GM12878 (cell line): ENCODE data around the gene CCDC57. TPM values are rescaled to one million over a fixed set of nuclear protein-coding genes. Genes with fewer than 3 reads are reported as not detected.

Experiments
- ATAC-seq: fragments of 200-7000 bp; cut with Tn5 transposase; 3 replicates; pipeline ENCODE4 v1.9.1; 2020; ENCODE audit warnings: mild to moderate bottlenecking, moderate library complexity
- BruUV-seq: library from RNA; stranded (reverse); fragments of 400-500 nt; replicated peaks from 2 replicates; lab custom pipeline; 2021; lab: Mats Ljungman, UMichigan
- CTCF ChIA-PET: fragments of 300-600 bp; sonication (Branson Sonifier 250); formaldehyde crosslinking; extraction: SDS; loops from one replicate; lab custom pipeline; 2021; ENCODE audit warnings: inconsistent platforms; lab: Yijun Ruan, JAX
- POLR2A ChIA-PET: fragments of 350-600 bp; formaldehyde crosslinking; extraction: SDS; loops from one replicate; lab custom pipeline; 2021; ENCODE audit warnings: inconsistent platforms; lab: Charles Lee
- RAD21 ChIA-PET: fragments of 300-600 bp; sonication (Branson Sonifier 250); formaldehyde crosslinking; loops from one replicate; lab custom pipeline; 2023; ENCODE audit warnings: antibody characterized with exemption; ENCODE audit not compliant: unreplicated experiment; lab: Charles Lee
- SMC1A ChIA-PET: fragments of 300-600 bp; sonication (Branson Sonifier 250); formaldehyde crosslinking; loops from one replicate; lab custom pipeline; 2023; ENCODE audit not compliant: unreplicated experiment, uncharacterized antibody; lab: Charles Lee
- DNase-seq: peaks from one replicate; pipeline ENCODE4 v3.0.0-alpha.2; 2011; ENCODE audit warnings: low read depth, low spot score
- FAIRE-seq: peaks from 3 replicates; lab custom pipeline; 2011; peaks lifted over from hg19 to GRCh38; lab: Jason Lieb, UNC
- H2AFZ ChIP-seq: 2 replicates; pipeline ENCODE4 v1.6.0; 2011; ENCODE audit warnings: low read depth, low read length, control low read depth; ENCODE audit not compliant: control insufficient read depth
- H3K27ac ChIP-seq: 2 replicates; pipeline ENCODE4 v1.5.1; 2011; ENCODE audit warnings: control low read depth; ENCODE audit not compliant: control insufficient read depth, insufficient read depth
- H3K27me3 ChIP-seq, 2 experiments: replicated peaks in 1 of 2; 2 replicates each; pipeline versions ENCODE4 v1.6.0 to v1.6.1; 2011; ENCODE audit warnings: low read length in 1 of 2; ENCODE audit not compliant: control insufficient read depth in 2 of 2, insufficient read depth in 2 of 2
- H3K36me3 ChIP-seq, 2 experiments: 2 replicates each; pipeline ENCODE4 v1.5.1; 2011; ENCODE audit warnings: low read length in 1 of 2; ENCODE audit not compliant: control insufficient read depth in 2 of 2, insufficient read depth in 2 of 2
- H3K4me1 ChIP-seq: 2 replicates; pipeline ENCODE4 v1.6.1; 2011; ENCODE audit warnings: mild to moderate bottlenecking, low read length, moderate library complexity, mixed read lengths; ENCODE audit not compliant: control insufficient read depth, insufficient read depth
- H3K4me2 ChIP-seq: 2 replicates; pipeline ENCODE4 v1.6.0; 2011; ENCODE audit warnings: control low read depth; ENCODE audit not compliant: control insufficient read depth, insufficient read depth
- H3K4me3 ChIP-seq: fragments of 200-600 bp; sonication (generic); 2 replicates; pipeline ENCODE4 v1.5.1; 2016
- H3K79me2 ChIP-seq: 2 replicates; pipeline ENCODE4 v1.6.0; 2011; ENCODE audit warnings: low read length; ENCODE audit not compliant: control insufficient read depth, insufficient read depth
- H3K9ac ChIP-seq: 2 replicates; pipeline ENCODE4 v1.8.0; 2011; ENCODE audit warnings: low read length, control low read depth, mixed read lengths; ENCODE audit not compliant: control insufficient read depth, insufficient read depth
- H3K9me3 ChIP-seq: replicated peaks from 3 replicates; pipeline ENCODE4 v1.5.1; 2011; ENCODE audit warnings: mild to moderate bottlenecking, low read length; ENCODE audit not compliant: control insufficient read depth, insufficient read depth
- H4K20me1 ChIP-seq: 2 replicates; pipeline ENCODE4 v1.6.0; 2011; ENCODE audit not compliant: control insufficient read depth, insufficient read depth
- ATF7 ChIP-seq: fragments of 450-650 bp; IDR thresholded peaks from 2 replicates; pipeline ENCODE4 v1.6.1; 2016; ENCODE audit warnings: low read depth, mild to moderate bottlenecking
- CBFB ChIP-seq: IDR thresholded peaks from 2 replicates; pipeline ENCODE4 v1.6.1; 2016; ENCODE audit warnings: antibody characterized with exemption, low read depth
- CHD2 ChIP-seq: IDR thresholded peaks from 2 replicates; pipeline ENCODE4 v1.6.1; 2011; ENCODE audit warnings: low read depth, low read length, improper control_type of control experiment, borderline replicate concordance
- FOS ChIP-seq: IDR thresholded peaks from 3 replicates; pipeline ENCODE4 v1.6.1; 2011; ENCODE audit warnings: borderline replicate concordance; ENCODE audit not compliant: insufficient read length; ENCODE audit errors: extremely low read depth
- HDAC2 ChIP-seq: fragments of 200-600 bp; sonication (generic); IDR thresholded peaks from 2 replicates; pipeline ENCODE4 v1.6.1; 2017
- MTA2 ChIP-seq: fragments of 450-650 bp; IDR thresholded peaks from 2 replicates; pipeline ENCODE4 v1.6.1; 2016; ENCODE audit warnings: low read depth, mild to moderate bottlenecking, moderate library complexity
- WGBS: methylation state at CpG from one replicate; pipeline ENCODE4 v1.1.6; 2016; ENCODE audit warnings: low lambda C conversion rate; ENCODE audit not compliant: insufficient replicate concordance, insufficient coverage; ENCODE audit errors: missing lambda C conversion rate; 5-methylcytosine and 5-hydroxymethylcytosine counted together
- in situ Hi-C: fragments of 300-500 bp; cut with MboI; formaldehyde crosslinking; loops from 9 replicates; pipeline ENCODE4 v1.14.3; 2018; ENCODE audit warnings: mixed read lengths
- intact Hi-C: fragments of 100-400 bp; cut with micrococcal nuclease; formaldehyde crosslinking; loops from one replicate; pipeline ENCODE4 v1.14.2; 2022; ENCODE audit not compliant: unreplicated experiment
- polyA plus RNA-seq, 11 experiments: library from polyadenylated mRNA; depleted of rRNA in 4 of 11; unstranded in 6 of 11; stranded (reverse) in 5 of 11; fragments of >200 nt; fragmentation: Nextera tagmentation in 4 of 11; fragmentation: Illumina TruSeq in 1 of 11; extraction: Ambion mirVana in 4 of 11; extraction: Trizol in 1 of 11; gene quantifications; 1 replicate in 1 of 11; 2 replicates in 10 of 11; pipeline versions ENCODE4 v1.2.1 to v1.2.3, GENCODE V29; 2011 to 2016; ENCODE audit warnings: inconsistent platforms in 2 of 11, missing spikeins in 2 of 11, low read depth in 1 of 11
- total RNA-seq, 4 experiments: library from RNA; depleted of rRNA in 3 of 4; stranded (reverse); fragments of >200 nt in 3 of 4; fragmentation: Illumina TruSeq in 1 of 4; extraction: Trizol in 1 of 4; gene quantifications; 2 replicates each; pipeline versions ENCODE4 v1.2.1 to v1.2.3, GENCODE V29; 2013 to 2021

The CCDC57 gene
- total and polyA plus RNA-seq, 10 of the 15 experiments (the other 5 are each of a cell fraction or from before 2014, with no cell fraction given), result 5.4 to 123 (median 45.8) TPM

GRCh38 chr17:82095777-82096708 lies 116.6 kb downstream of the CCDC57 start (continued):
- TF ChIP-seq CBFB (no peak), MTA2 (no peak), CHD2 (no peak), HDAC2 (no peak), ATF7 (no peak)
- TF ChIP-seq, all 136 proteins: peak for 2

- RAD21 ChIA-PET, result no interaction called here
- WGBS, result 92% methylated on average over 36 of the region's 37 CpGs
Observed at GRCh38 chr17:82094931-82095776, 117.5 kb downstream of the CCDC57 start.

More at GRCh38 chr17:82094931-82095776, 117.5 kb downstream of the CCDC57 start:
- ChIA-PET SMC1A (no interaction called here), POLR2A (interaction anchor here (0.5 to 1.1 kb wide), 4 partner anchors 11 to 237 kb away, joined by 3 to 7 read pairs (median 6); no protein-coding TSS in a partner anchor), CTCF (no interaction called here)
- H3K9me3 ChIP-seq, result no peaks in the 10 kb centered on the region
- H3K36me3 ChIP-seq, result peaks cover 12 to 41% of the 10 kb centered on the region in 2 experiments
- intact Hi-C loops, result loop anchor here (5.0 kb wide), 2 partner anchors 43 to 58 kb away; partner anchors contain the start of genes DCXR, GPS1 and RFNG
- no peak overlapping the region for H3K27ac ChIP-seq
- H3K4me2 ChIP-seq, result peak overlapping the region; percentile 87; the same call in 1 of the 2 replicates
- no peak for TF ChIP-seq FOS
- ATAC-seq, result no peak
- no peak for DNase-seq
- no peak for FAIRE-seq
- in situ Hi-C loops, result no loop called here
- no peaks in the 10 kb centered on the region; the same call in 1 of the 2 replicates for H4K20me1 ChIP-seq
- H2AFZ ChIP-seq, result no peak overlapping the region
- H3K79me2 ChIP-seq, result peaks cover 44% of the 10 kb centered on the region
- no peaks in the 10 kb centered on the region for H3K27me3 ChIP-seq
- peak overlapping the region; percentile 92; the same call in 1 of the 2 replicates for H3K4me3 ChIP-seq
- no TSS peak for BruUV-seq
- H3K4me1 ChIP-seq, result peaks cover 15% of the 10 kb centered on the region
- no peak overlapping the region for H3K9ac ChIP-seq
